22Rv1 (cell line): ENCODE results near the gene RAPSN.

Experiments
- H3K27ac ChIP-seq: fragments of 450-650 bp; 2 replicates; pipeline ENCODE4 v1.5.1; 2017
- CTCF ChIP-seq: fragments of 450-650 bp; IDR thresholded peaks from 2 replicates; pipeline ENCODE4 v1.5.1; 2017; ENCODE audit warnings: mild to moderate bottlenecking
- ZFX ChIP-seq: fragments of 450-650 bp; IDR thresholded peaks from 2 replicates; pipeline ENCODE4 v1.6.1; 2017; ENCODE audit warnings: antibody characterized with exemption, borderline replicate concordance

RAPSN gene

GRCh38 chr11:47418454-47419259 is 30.3 kb downstream of the RAPSN start:
- TF ChIP-seq CTCF (no peak), ZFX (no peak)
- no peak overlapping the region for H3K27ac ChIP-seq

- H3K27ac ChIP-seq: no peak overlapping the region
- TF ChIP-seq ZFX (no peak), CTCF (no peak)
Observed at GRCh38 chr11:47417712-47418111, 31.2 kb downstream of the RAPSN start.

DNA sequence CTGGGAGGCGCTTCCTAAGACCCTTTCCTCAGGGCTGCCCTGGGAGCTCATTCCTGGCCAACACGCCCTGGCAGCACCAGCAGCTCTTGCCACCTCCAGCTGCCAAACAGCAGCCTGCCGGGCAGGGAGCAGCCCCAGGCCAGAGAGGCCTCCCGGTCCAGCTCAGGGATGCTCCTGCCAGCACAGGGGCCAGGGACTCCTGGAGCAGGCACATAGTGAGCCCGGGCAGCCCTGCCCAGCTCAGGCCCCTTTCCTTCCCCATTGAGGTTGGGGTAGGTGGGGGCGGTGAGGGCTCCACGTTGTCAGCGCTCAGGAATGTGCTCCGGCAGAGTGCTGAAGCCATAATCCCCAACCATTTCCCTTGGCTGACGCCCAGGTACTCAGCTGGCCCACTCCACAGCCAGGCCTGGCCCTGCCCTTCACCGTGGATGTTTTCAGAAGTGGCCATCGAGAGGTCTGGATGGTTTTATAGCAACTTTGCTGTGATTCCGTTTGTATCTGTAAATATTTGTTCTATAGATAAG is 32.9 kb downstream of the RAPSN start:
- H3K27ac ChIP-seq: peak overlapping the region; percentile 44
- TF ChIP-seq ZFX: no peak
- TF ChIP-seq CTCF: no peak

DNA sequence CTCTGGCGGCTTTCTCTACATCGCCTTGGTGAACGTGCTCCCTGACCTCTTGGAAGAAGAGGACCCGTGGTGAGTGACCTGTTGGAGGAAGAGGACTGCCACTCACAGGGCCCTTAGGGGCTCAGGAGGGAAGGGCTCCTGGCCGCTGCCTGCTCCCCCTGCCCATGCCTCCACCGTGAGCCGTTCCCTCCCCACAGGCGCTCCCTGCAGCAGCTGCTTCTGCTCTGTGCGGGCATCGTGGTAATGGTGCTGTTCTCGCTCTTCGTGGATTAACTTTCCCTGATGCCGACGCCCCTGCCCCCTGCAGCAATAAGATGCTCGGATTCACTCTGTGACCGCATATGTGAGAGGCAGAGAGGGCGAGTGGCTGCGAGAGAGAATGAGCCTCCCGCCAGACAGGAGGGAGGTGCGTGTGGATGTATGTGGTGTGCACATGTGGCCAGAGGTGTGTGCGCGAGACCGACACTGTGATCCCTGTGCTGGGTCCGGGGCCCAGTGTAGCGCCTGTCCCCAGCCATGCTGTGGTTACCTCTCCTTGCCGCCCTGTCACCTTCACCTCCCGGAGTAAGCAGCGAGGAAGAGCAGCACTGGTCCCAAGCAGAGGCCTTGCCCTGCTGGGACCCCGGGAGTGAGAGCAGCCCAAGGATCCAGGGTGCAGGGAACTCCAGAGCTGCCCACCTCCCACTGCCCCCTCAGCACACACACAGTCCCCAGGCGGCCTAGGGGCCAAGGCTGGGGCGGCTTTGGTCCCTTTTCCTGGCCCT is 33.7 kb downstream of the RAPSN start:
- H3K27ac ChIP-seq: peak overlapping the region; percentile 44
- TF ChIP-seq CTCF (no peak), ZFX (no peak)

- no peak overlapping the region for H3K27ac ChIP-seq
- no peak for TF ChIP-seq CTCF
- TF ChIP-seq ZFX: no peak
Observed at GRCh38 chr11:47414685-47415070, 34.3 kb downstream of the RAPSN start.

DNA sequence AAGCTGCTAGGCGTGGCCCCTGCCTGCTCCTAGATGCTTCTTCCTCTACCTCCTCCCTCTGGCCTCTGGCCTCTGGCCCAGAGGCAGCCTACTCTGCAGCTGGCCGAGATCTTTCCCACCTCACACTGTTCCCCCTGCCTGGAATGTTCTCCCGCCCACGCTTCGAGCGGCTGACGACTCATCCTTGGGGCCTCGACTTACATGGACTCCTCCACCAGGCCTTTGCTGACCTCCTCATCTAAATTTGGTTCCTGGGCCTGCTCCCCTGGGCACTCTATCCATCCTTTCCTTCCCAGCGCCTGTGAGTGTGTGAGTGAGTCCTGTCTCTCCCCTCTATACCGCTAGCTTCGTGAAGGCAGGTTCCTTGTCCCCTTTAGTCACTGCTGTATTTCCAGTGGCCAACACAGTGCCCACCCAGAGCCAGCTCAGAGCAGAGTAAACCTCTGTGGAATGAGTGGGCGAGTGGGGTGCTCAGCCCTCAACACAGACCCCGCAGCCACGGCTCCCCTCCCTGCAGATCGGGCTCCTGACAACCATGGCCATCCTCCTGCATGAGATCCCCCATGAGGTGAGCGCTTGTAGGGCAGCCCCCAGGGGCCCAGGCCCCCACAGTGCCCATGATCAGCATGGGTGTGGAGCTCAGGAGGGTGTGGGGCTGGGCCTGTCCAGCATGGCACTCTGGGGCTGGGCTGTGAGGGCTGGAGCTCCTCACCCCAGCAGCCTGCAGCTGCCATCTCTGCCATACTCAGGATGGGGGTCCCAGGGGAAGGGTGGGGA is 34.8 kb downstream of the RAPSN start:
- TF ChIP-seq ZFX (no peak), CTCF (no peak)

More for the DNA sequence above, 34.8 kb downstream of the RAPSN start:
- H3K27ac ChIP-seq: no peak overlapping the region
